ENCODE measurements around the gene DNAJC21.
A peak's percentile ranks its signal among the peaks of the same experiment; 100 is the strongest.

DNAJC21 gene

GRCh38 chr5:34927785-34928184 lies 1.6 kb upstream of the DNAJC21 start:
- Histone ChIP-seq H3K27ac (ENCODE audit: poor library complexity, severe bottlenecking) (no peak overlapping the region), H3K27me3 (ENCODE audit: insufficient read depth, poor library complexity, severe bottlenecking) (no peaks in the 10 kb centered on the region), H3K4me1 (ENCODE audit: insufficient read depth, poor library complexity, severe bottlenecking) (peaks cover 31% of the 10 kb centered on the region), H3K9me3 (ENCODE audit: severe bottlenecking) (no peaks in the 10 kb centered on the region), H3K4me3 (ENCODE audit: severe bottlenecking) (no peak overlapping the region), H3K36me3 (ENCODE audit: low read depth) (peaks cover 44% of the 10 kb centered on the region)
- ATAC-seq (ENCODE audit: low read depth) (no peak), DNase-seq (ENCODE audit: low spot score) (no peak)
- TF ChIP-seq, protein P1, sequence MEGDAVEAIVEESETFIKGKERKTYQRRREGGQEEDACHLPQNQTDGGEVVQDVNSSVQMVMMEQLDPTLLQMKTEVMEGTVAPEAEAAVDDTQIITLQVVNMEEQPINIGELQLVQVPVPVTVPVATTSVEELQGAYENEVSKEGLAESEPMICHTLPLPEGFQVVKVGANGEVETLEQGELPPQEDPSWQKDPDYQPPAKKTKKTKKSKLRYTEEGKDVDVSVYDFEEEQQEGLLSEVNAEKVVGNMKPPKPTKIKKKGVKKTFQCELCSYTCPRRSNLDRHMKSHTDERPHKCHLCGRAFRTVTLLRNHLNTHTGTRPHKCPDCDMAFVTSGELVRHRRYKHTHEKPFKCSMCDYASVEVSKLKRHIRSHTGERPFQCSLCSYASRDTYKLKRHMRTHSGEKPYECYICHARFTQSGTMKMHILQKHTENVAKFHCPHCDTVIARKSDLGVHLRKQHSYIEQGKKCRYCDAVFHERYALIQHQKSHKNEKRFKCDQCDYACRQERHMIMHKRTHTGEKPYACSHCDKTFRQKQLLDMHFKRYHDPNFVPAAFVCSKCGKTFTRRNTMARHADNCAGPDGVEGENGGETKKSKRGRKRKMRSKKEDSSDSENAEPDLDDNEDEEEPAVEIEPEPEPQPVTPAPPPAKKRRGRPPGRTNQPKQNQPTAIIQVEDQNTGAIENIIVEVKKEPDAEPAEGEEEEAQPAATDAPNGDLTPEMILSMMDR (IDR thresholded peaks at IDR 0.05; ENCODE audit: poor library complexity, severe bottlenecking): no peak

GRCh38 chr5:34928267-34928666 lies 1.1 kb upstream of the DNAJC21 start:
- Histone ChIP-seq H3K36me3 (ENCODE audit: low read depth) (peaks cover 42% of the 10 kb centered on the region), H3K4me3 (ENCODE audit: severe bottlenecking) (no peak overlapping the region)
- no peak for ATAC-seq (ENCODE audit: low read depth)

GRCh38 chr5:34929720-34930461 lies 532 bp downstream of the DNAJC21 start:
- ATAC-seq (ENCODE audit: low read depth): peak; percentile 63
- no peaks in the 10 kb centered on the region for H3K27me3 ChIP-seq (ENCODE audit: insufficient read depth, poor library complexity, severe bottlenecking)
- peak overlapping the region; percentile 86 for H3K4me3 ChIP-seq (ENCODE audit: severe bottlenecking)
- peaks cover 39% of the 10 kb centered on the region for H3K36me3 ChIP-seq (ENCODE audit: low read depth)
- peak overlapping the region; percentile 76 for H3K27ac ChIP-seq (ENCODE audit: poor library complexity, severe bottlenecking)
- H3K4me1 ChIP-seq (ENCODE audit: insufficient read depth, poor library complexity, severe bottlenecking): peaks cover 12% of the 10 kb centered on the region
- DNase-seq (ENCODE audit: low spot score): peak; percentile 89
- H3K9me3 ChIP-seq (ENCODE audit: severe bottlenecking): no peaks in the 10 kb centered on the region
- TF ChIP-seq, protein P1 (IDR thresholded peaks at IDR 0.05; ENCODE audit: poor library complexity, severe bottlenecking): no peak

More at GRCh38 chr5:34928267-34928666, 1.1 kb upstream of the DNAJC21 start:
- TF ChIP-seq, protein P1 (IDR thresholded peaks at IDR 0.05; ENCODE audit: poor library complexity, severe bottlenecking): no peak
- H3K27ac ChIP-seq (ENCODE audit: poor library complexity, severe bottlenecking): peak overlapping the region; percentile 76
- no peaks in the 10 kb centered on the region for H3K9me3 ChIP-seq (ENCODE audit: severe bottlenecking)
- no peak for DNase-seq (ENCODE audit: low spot score)
- peaks cover 26% of the 10 kb centered on the region for H3K4me1 ChIP-seq (ENCODE audit: insufficient read depth, poor library complexity, severe bottlenecking)
- no peaks in the 10 kb centered on the region for H3K27me3 ChIP-seq (ENCODE audit: insufficient read depth, poor library complexity, severe bottlenecking)

DNA sequence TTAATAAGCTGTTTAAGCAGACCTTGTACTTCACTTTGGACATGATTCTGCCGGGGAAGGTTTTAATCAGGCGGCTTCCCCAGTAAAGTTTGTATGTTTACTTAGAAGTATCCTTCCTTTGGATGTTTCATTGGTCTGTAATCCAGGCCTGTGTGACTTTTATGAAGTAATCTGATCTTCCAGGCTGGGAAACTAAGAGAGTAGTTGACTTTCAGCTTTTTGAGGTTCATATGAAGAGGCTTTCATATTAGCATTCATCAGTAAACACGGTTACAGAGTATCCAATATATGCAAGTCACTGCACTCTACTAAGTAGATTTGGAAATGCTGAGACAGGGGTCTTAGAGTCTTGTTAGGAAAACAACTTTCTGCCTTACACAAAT lies 1.1 kb downstream of the DNAJC21 start:
- peak overlapping the region; percentile 76 for H3K27ac ChIP-seq (ENCODE audit: poor library complexity, severe bottlenecking)
- H3K27me3 ChIP-seq (ENCODE audit: insufficient read depth, poor library complexity, severe bottlenecking): no peaks in the 10 kb centered on the region

More for the DNA sequence above, 1.1 kb downstream of the DNAJC21 start:
- TF ChIP-seq, protein P1 (IDR thresholded peaks at IDR 0.05; ENCODE audit: poor library complexity, severe bottlenecking): no peak
- ATAC-seq (ENCODE audit: low read depth) (no peak), DNase-seq (ENCODE audit: low spot score) (no peak)
- peaks cover 12% of the 10 kb centered on the region for H3K4me1 ChIP-seq (ENCODE audit: insufficient read depth, poor library complexity, severe bottlenecking)
- peaks cover 39% of the 10 kb centered on the region for H3K36me3 ChIP-seq (ENCODE audit: low read depth)
- peak overlapping the region; percentile 86 for H3K4me3 ChIP-seq (ENCODE audit: severe bottlenecking)
- no peaks in the 10 kb centered on the region for H3K9me3 ChIP-seq (ENCODE audit: severe bottlenecking)

Data from RWPE2 (cell line).